Gastroesophageal sphincter (tissue), 4 donors: ENCODE data around the gene FMO1. TPM values are rescaled to one million over a fixed set of nuclear protein-coding genes. Genes with fewer than 3 reads are reported as not detected.
"Not testable (repeated sequence)": the region's sequence is repeated elsewhere in the genome, so short reads cannot be mapped to it uniquely, and the experiment has no call there.

Experiments used
- ATAC-seq: fragments of 150-250 bp; one replicate; pipeline ENCODE4 v1.9.1; 2016; ENCODE audit warnings: mild to moderate bottlenecking, moderate library complexity
- H3K27ac ChIP-seq, 4 donors: fragments of 200-600 bp; sonication (generic) in 3 of 4; 1 replicate in 3 of 4; 2 replicates in 1 of 4; pipeline ENCODE4 v1.5.1; 2016 to 2019
- H3K27me3 ChIP-seq: fragments of 200-600 bp; sonication (generic); one replicate; pipeline ENCODE4 v1.5.1; 2019
- H3K36me3 ChIP-seq, 2 donors: fragments of 200-600 bp; sonication (generic); one replicate each; pipeline ENCODE4 v1.5.1; 2019; ENCODE audit warnings: control low read depth in 1 of 2
- H3K4me1 ChIP-seq, 3 donors: fragments of 200-600 bp; sonication (generic); 1 replicate in 2 of 3; 2 replicates in 1 of 3; pipeline ENCODE4 v1.5.1; 2016 to 2019; ENCODE audit warnings: control low read depth in 2 of 3
- H3K4me3 ChIP-seq, 2 donors: fragments of 200-600 bp; sonication (generic); one replicate each; pipeline ENCODE4 v1.5.1; 2019; ENCODE audit warnings: mild to moderate bottlenecking in 1 of 2, moderate library complexity in 1 of 2
- H3K9me3 ChIP-seq, 3 donors: fragments of 200-600 bp; sonication (generic); one replicate each; pipeline ENCODE4 v1.5.1; 2017 to 2019; ENCODE audit warnings: control low read depth in 2 of 3
- CTCF ChIP-seq, 4 experiments: fragments of 200-600 bp in 2 of 4; fragments of 450-650 bp in 2 of 4; sonication (generic) in 1 of 4; IDR thresholded peaks; one replicate each; pipeline ENCODE4 v1.5.1; 2017 to 2019; ENCODE audit warnings: antibody characterized with exemption in 4 of 4, mild to moderate bottlenecking in 2 of 4, moderate library complexity in 2 of 4
- EP300 ChIP-seq: sonication (generic); formaldehyde crosslinking; IDR thresholded peaks from one replicate; pipeline ENCODE4 v1.6.1; 2017; ENCODE audit warnings: antibody characterized with exemption, mild to moderate bottlenecking
- POLR2A ChIP-seq, 2 donors: fragments of 450-650 bp; IDR thresholded peaks; one replicate each; pipeline ENCODE4 v1.6.1; 2017; ENCODE audit warnings: antibody characterized with exemption in 2 of 2, mild to moderate bottlenecking in 2 of 2, moderate library complexity in 1 of 2
- POLR2AphosphoS5 ChIP-seq: sonication (generic); formaldehyde crosslinking; IDR thresholded peaks from one replicate; pipeline ENCODE4 v1.6.1; 2017; ENCODE audit warnings: antibody characterized with exemption
- WGBS, 2 donors: methylation state at CpG; one replicate each; pipeline ENCODE4 v1.1.5; 2018; ENCODE audit warnings: low coverage in 1 of 2; 5-methylcytosine and 5-hydroxymethylcytosine counted together
- total RNA-seq, 4 donors: library from RNA; depleted of rRNA; stranded (reverse); fragments of >200 nt; gene quantifications; one replicate each; pipeline ENCODE4 v1.1.0, GENCODE V29; 2016

Gene FMO1
- total RNA-seq, 4 donors from 2014 or later: 0.12 to 0.81 TPM; not detected in 2

DNA sequence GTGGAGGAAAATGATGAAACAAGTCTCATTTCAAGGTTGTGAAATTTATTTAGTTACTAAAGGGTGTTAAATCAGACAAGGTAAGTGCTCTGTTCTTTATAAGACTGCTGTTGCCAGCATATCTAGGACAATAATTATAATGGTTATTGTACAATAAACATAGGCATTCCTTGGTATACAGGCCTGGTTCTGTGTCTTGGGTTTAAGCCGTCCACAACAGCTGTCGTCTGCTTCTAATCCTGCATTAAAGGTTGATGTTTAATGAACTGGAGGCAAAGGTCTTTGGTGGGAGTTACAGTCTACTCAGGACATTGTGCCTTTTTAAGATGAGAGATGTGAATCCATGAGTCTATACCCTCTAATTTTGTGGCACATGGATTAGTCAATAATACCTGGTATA lies 42.3 kb downstream of the FMO1 start:
- H3K9me3 ChIP-seq: no peaks in the 10 kb centered on the region
- no peaks in the 10 kb centered on the region for H3K27me3 ChIP-seq
- TF ChIP-seq CTCF (IDR thresholded peaks at IDR 0.05): no peak
- no peak for TF ChIP-seq EP300
- no peak for TF ChIP-seq POLR2AphosphoS5
- no peak for TF ChIP-seq POLR2A (IDR thresholded peaks at IDR 0.05)
- no peaks in the 10 kb centered on the region for H3K4me1 ChIP-seq
- H3K36me3 ChIP-seq: no peaks in the 10 kb centered on the region
- no peak overlapping the region for H3K4me3 ChIP-seq
- WGBS, 2 donors: 20 to 53% methylated on average over 1 to 2 of the region's 2 CpGs
- no peak for ATAC-seq
- H3K27ac ChIP-seq: no peak overlapping the region

- Histone ChIP-seq H3K4me3 (no peak overlapping the region), H3K27ac (no peak overlapping the region), H3K4me1 (no peaks in the 10 kb centered on the region), H3K36me3 (no peaks in the 10 kb centered on the region), H3K27me3 (no peaks in the 10 kb centered on the region), H3K9me3 (no peaks in the 10 kb centered on the region)
- ATAC-seq: no peak
- WGBS, 2 donors: 60 to 80% methylated on average over 1 of the region's 1 CpG
- no peak for TF ChIP-seq POLR2AphosphoS5
- no peak for TF ChIP-seq CTCF (IDR thresholded peaks at IDR 0.05)
- no peak for TF ChIP-seq EP300
- no peak for TF ChIP-seq POLR2A (IDR thresholded peaks at IDR 0.05)
These were observed 44.5 kb downstream of the FMO1 start for GRCh38 chr1:171292799-171293198.

DNA sequence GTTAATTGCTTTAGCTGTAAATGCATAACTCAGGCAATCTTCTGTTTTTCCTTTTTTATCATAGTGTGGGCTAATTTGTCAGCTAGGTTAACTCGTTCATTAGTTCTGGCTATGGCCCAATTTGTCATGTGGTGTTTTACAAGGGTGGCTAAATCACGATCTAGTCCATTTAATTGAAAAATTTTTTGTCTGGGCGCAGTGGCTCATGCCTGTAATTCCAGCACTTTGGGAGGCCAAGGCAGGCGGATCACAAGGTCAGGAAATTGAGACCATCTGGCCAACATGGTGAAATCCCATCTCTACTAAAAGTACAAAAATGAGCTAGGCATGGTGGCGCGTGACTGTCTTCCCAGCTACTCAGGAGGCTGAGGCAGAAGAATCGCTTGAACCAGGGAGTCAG lies 47.1 kb downstream of the FMO1 start:
- not testable (repeated sequence) for H3K36me3 ChIP-seq, H3K4me1 ChIP-seq, H3K4me3 ChIP-seq, H3K27ac ChIP-seq, H3K27me3 ChIP-seq, ATAC-seq
- H3K9me3 ChIP-seq: peaks cover 0 to 16% (median 0%) of the 10 kb centered on the region in 3 donors
- WGBS, 2 donors: 82 to 100% methylated on average over 1 to 6 of the region's 7 CpGs

DNA sequence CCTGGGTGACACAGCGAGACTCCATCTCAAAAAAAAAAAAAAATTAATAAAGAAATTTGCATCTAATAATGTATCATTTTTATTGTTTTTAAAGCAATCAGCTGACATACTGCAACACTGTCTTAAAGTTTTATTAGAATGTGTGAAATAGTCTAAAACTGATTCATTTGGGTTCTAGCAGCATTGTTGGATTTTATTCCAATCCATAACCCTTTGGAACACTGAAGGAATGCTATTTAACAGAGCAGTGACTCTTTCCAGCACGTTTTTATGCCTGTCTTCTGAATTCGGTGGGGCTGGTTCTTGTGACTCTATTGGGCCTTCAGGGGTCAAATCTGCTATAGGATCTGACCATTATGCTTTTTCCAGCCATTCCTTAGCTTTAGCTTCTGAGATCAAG lies 47.5 kb downstream of the FMO1 start:
- Histone ChIP-seq H3K9me3 (peaks cover 0 to 20% (median 0%) of the 10 kb centered on the region in 3 donors), H3K36me3 (no peaks in the 10 kb centered on the region), H3K27ac (no peak overlapping the region), H3K4me3 (no peak overlapping the region), H3K27me3 (no peaks in the 10 kb centered on the region), H3K4me1 (no peaks in the 10 kb centered on the region)
- WGBS, 2 donors: 72 to 78% methylated on average over 3 of the region's 3 CpGs
- no peak for ATAC-seq
- TF ChIP-seq EP300 (no peak), CTCF (IDR thresholded peaks at IDR 0.05) (no peak), POLR2A (IDR thresholded peaks at IDR 0.05) (no peak), POLR2AphosphoS5 (no peak)

DNA sequence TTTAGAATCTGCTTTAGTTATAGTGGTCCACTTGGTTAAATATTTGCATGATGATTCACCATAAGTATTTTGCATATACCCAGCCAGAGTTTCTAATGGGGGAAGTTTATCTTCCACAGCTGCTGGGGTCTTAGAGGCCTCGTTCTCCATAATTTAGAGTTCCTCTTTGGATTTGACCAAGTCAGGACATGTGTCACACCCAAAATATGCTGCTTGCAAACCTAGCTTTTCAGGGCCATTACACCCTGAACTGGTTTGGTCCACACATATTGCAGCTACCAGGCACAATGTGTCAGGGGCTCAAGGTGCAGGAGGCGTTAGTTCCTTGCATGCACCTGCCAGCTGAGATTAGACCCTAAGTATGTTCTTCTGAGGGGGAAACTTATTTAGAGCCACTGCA lies 48.6 kb downstream of the FMO1 start:
- WGBS, 2 donors: 55 to 83% methylated on average over 1 of the region's 2 CpGs
- no peak for ATAC-seq

More for the DNA sequence above, 48.6 kb downstream of the FMO1 start:
- Histone ChIP-seq H3K27me3 (no peaks in the 10 kb centered on the region), H3K4me3 (no peak overlapping the region), H3K36me3 (no peaks in the 10 kb centered on the region), H3K27ac (no peak overlapping the region), H3K9me3 (peaks cover 0 to 26% (median 0%) of the 10 kb centered on the region in 3 donors), H3K4me1 (no peaks in the 10 kb centered on the region)
- TF ChIP-seq POLR2A (IDR thresholded peaks at IDR 0.05) (no peak), POLR2AphosphoS5 (no peak), CTCF (IDR thresholded peaks at IDR 0.05) (no peak), EP300 (no peak)
